Measurements from ENCODE around the gene DLGAP1.
"Not testable (repeated sequence)": the region's sequence is repeated elsewhere in the genome, so short reads cannot be mapped to it uniquely, and the experiment has no call there.

DLGAP1 gene

GRCh38 chr18:3619746-3620145, 835.4 kb downstream of the DLGAP1 start:
- no peak for DNase-seq

- no peak for DNase-seq
These were observed 835.9 kb downstream of the DLGAP1 start for GRCh38 chr18:3619222-3619621.

- DNase-seq = no peak
These were observed 838.4 kb downstream of the DLGAP1 start for GRCh38 chr18:3616744-3617143.

- no peak for DNase-seq
These were observed 839.0 kb downstream of the DLGAP1 start for GRCh38 chr18:3616142-3616541.

GRCh38 chr18:3615374-3615985, 839.6 kb downstream of the DLGAP1 start:
- DNase-seq = no peak

- no peak for DNase-seq
These were observed 842.8 kb downstream of the DLGAP1 start for GRCh38 chr18:3612315-3612714.

- no peak for DNase-seq
These were observed 843.6 kb downstream of the DLGAP1 start for GRCh38 chr18:3611313-3612090.

- DNase-seq = no peak
These were observed 844.3 kb downstream of the DLGAP1 start for GRCh38 chr18:3610813-3611212.

GRCh38 chr18:3610188-3610708, 844.9 kb downstream of the DLGAP1 start:
- no peak for DNase-seq

- no peak for DNase-seq
These were observed 846.6 kb downstream of the DLGAP1 start for GRCh38 chr18:3608488-3608887.

- DNase-seq = not testable (repeated sequence)
These were observed 847.0 kb downstream of the DLGAP1 start for GRCh38 chr18:3608099-3608453.

- no peak for DNase-seq
These were observed 847.6 kb downstream of the DLGAP1 start for GRCh38 chr18:3607309-3608098.

- DNase-seq = not testable (repeated sequence)
These were observed 848.2 kb downstream of the DLGAP1 start for GRCh38 chr18:3606863-3607262.

GRCh38 chr18:3605954-3606443, 849.1 kb downstream of the DLGAP1 start:
- peak; percentile 23 for DNase-seq

- DNase-seq = no peak
These were observed 849.6 kb downstream of the DLGAP1 start for GRCh38 chr18:3605486-3605952.

GRCh38 chr18:3604498-3605408, 850.4 kb downstream of the DLGAP1 start:
- DNase-seq = peak; percentile 36

GRCh38 chr18:3604235-3604497, 850.9 kb downstream of the DLGAP1 start:
- no peak for DNase-seq

GRCh38 chr18:3603421-3604234, 851.5 kb downstream of the DLGAP1 start:
- peak; percentile 29 for DNase-seq

- DNase-seq = not testable (repeated sequence)
These were observed 853.9 kb downstream of the DLGAP1 start for GRCh38 chr18:3601106-3601755.

- no peak for DNase-seq
These were observed 855.2 kb downstream of the DLGAP1 start for GRCh38 chr18:3599861-3600260.

All from right kidney (tissue), 1 donor.